K562 (cell line): ENCODE measurements around the gene RIMBP3C. TPM values are rescaled to one million over a fixed set of nuclear protein-coding genes. Genes with fewer than 3 reads are reported as not detected.

ENCODE experiments used
- AFF4 ChIP-seq: sonication (generic); formaldehyde crosslinking; IDR thresholded peaks from 2 replicates; pipeline ENCODE4 v1.8.0; 2023; ENCODE audit warnings: mild to moderate bottlenecking, missing genetic modification reagents
- CEBPZ ChIP-seq: fragments of 150-350 bp; IDR thresholded peaks from 2 replicates; pipeline ENCODE4 v1.6.1; 2014; ENCODE audit warnings: low read depth, mild to moderate bottlenecking, low read length, borderline replicate concordance
- CHD4 ChIP-seq: fragments of 200-600 bp; sonication (generic); IDR thresholded peaks from 3 replicates; pipeline ENCODE4 v1.6.1; 2012; ENCODE audit warnings: low read depth, mild to moderate bottlenecking, mixed read lengths, low read length, inconsistent platforms; ENCODE audit not compliant: insufficient read depth, insufficient replicate concordance, poor library complexity, severe bottlenecking
- CREM ChIP-seq: IDR thresholded peaks from 2 replicates; pipeline ENCODE4 v1.6.1; 2014; ENCODE audit warnings: antibody characterized with exemption, low read depth
- E2F8 ChIP-seq: fragments of 450-650 bp; IDR thresholded peaks from 2 replicates; pipeline ENCODE4 v1.7.1; 2018; ENCODE audit warnings: mild to moderate bottlenecking, low read depth; ENCODE audit not compliant: partially characterized antibody
- SUPT5H ChIP-seq: fragments of 450-650 bp; IDR thresholded peaks from 2 replicates; pipeline ENCODE4 v1.6.1; 2016
- ZNF134 ChIP-seq: fragments of 250-450 bp; sonication (Bioruptor Pico); conservative IDR thresholded peaks from 2 replicates; pipeline ENCODE4 v1.4.0; 2020
- polyA plus RNA-seq, 8 experiments: library from polyadenylated mRNA; depleted of rRNA in 4 of 8; stranded (reverse) in 5 of 8; unstranded in 3 of 8; fragments of >200 nt; fragmentation: Nextera tagmentation in 2 of 8; fragmentation: Illumina TruSeq in 1 of 8; extraction: Ambion mirVana in 2 of 8; extraction: Trizol in 1 of 8; gene quantifications; 2 replicates each; pipeline versions ENCODE4 v1.2.1 to v1.2.3, GENCODE V29; 2011 to 2014; ENCODE audit warnings: inconsistent platforms in 1 of 8, missing spikeins in 1 of 8
- total RNA-seq, 7 experiments: library from RNA; depleted of rRNA in 6 of 7; stranded (reverse); fragments of >200 nt in 6 of 7; fragmentation: Illumina TruSeq in 2 of 7; extraction: Trizol in 2 of 7; gene quantifications; 2 replicates each; pipeline versions ENCODE4 v1.2.1 to v1.2.3, GENCODE V29; 2011 to 2021; ENCODE audit warnings: low replicate concordance in 1 of 7

The RIMBP3C gene
- total and polyA plus RNA-seq, 9 of the 15 experiments (the other 6 are each of a cell fraction or from before 2014, with no cell fraction given), result 0.09 to 0.98 (median 0.17) TPM; not detected in 2

GRCh38 chr22:21582801-21583740 lies 31.8 kb upstream of the RIMBP3C start (continued):
- TF ChIP-seq CEBPZ (no peak), ZNF134 (CRISPR knock-in tag) (no peak), CHD4 (no peak), E2F8 (no peak), AFF4 (peak; percentile 55; the same call in 1 of the 2 replicates), CREM (no peak), SUPT5H (no peak)
- TF ChIP-seq, all 486 proteins: peak for 43
